Progenitor cell of endocrine pancreas (in vitro differentiated cells): ENCODE results near the gene DGCR8. TPM values are rescaled to one million over a fixed set of nuclear protein-coding genes. Genes with fewer than 3 reads are reported as not detected.

Experiments used
- DNase-seq: peaks from one replicate; pipeline ENCODE4 v3.0.0; 2021; ENCODE audit warnings: low spot score; ENCODE audit not compliant: unreplicated experiment
- H3K27ac Mint-ChIP-seq: 2 replicates; pipeline ENCODE4 v1.8.0; 2021; ENCODE audit warnings: mild to moderate bottlenecking, moderate library complexity, mixed read lengths
- H3K27me3 Mint-ChIP-seq: 2 replicates; pipeline ENCODE4 v1.8.0; 2021; ENCODE audit warnings: mixed read lengths
- H3K36me3 Mint-ChIP-seq: 2 replicates; pipeline ENCODE4 v1.8.0; 2022; ENCODE audit warnings: mixed read lengths; ENCODE audit not compliant: insufficient read depth
- H3K4me1 Mint-ChIP-seq: 2 replicates; pipeline ENCODE4 v1.8.0; 2021; ENCODE audit warnings: low read depth, mixed read lengths
- H3K4me3 Mint-ChIP-seq: 2 replicates; pipeline ENCODE4 v1.8.0; 2021; ENCODE audit warnings: low read depth, mild to moderate bottlenecking, moderate library complexity, mixed read lengths
- H3K9me3 Mint-ChIP-seq: 2 replicates; pipeline ENCODE4 v1.8.0; 2021; ENCODE audit warnings: low read depth, mixed read lengths
- CTCF ChIP-seq: fragments of 200-600 bp; sonication (generic); IDR thresholded peaks from one replicate; pipeline ENCODE4 v1.5.0; 2021; ENCODE audit warnings: antibody characterized with exemption, mild to moderate bottlenecking; ENCODE audit not compliant: unreplicated experiment
- total RNA-seq: library from RNA; stranded (reverse); gene quantifications from 2 replicates; pipeline ENCODE4 v1.2.1, GENCODE V29; 2021

Gene DGCR8
- total RNA-seq, 1 donor from 2014 or later: 75.8 TPM

GRCh38 chr22:20044495-20045151, 35.4 kb upstream of the DGCR8 start:
- DNase-seq: no peak
- no peak for TF ChIP-seq CTCF
- no peaks in the 10 kb centered on the region for H3K9me3 Mint-ChIP-seq
- no peaks in the 10 kb centered on the region for H3K4me1 Mint-ChIP-seq
- H3K27me3 Mint-ChIP-seq: no peaks in the 10 kb centered on the region
- H3K27ac Mint-ChIP-seq: no peak overlapping the region
- no peak overlapping the region for H3K4me3 Mint-ChIP-seq
- peaks cover 17% of the 10 kb centered on the region for H3K36me3 Mint-ChIP-seq

- TF ChIP-seq CTCF: no peak
- H3K4me3 Mint-ChIP-seq: no peak overlapping the region
- H3K4me1 Mint-ChIP-seq: no peaks in the 10 kb centered on the region
- no peak overlapping the region for H3K27ac Mint-ChIP-seq
- H3K36me3 Mint-ChIP-seq: peaks cover 18% of the 10 kb centered on the region
- H3K9me3 Mint-ChIP-seq: no peaks in the 10 kb centered on the region
- no peak for DNase-seq
- no peaks in the 10 kb centered on the region for H3K27me3 Mint-ChIP-seq
These were observed 33.3 kb upstream of the DGCR8 start for GRCh38 chr22:20046730-20047129.

GRCh38 chr22:20051927-20052308, 28.1 kb upstream of the DGCR8 start:
- TF ChIP-seq CTCF: no peak
- Mint-ChIP-seq H3K4me1 (no peaks in the 10 kb centered on the region), H3K4me3 (no peak overlapping the region), H3K9me3 (no peaks in the 10 kb centered on the region), H3K36me3 (peaks cover 15% of the 10 kb centered on the region), H3K27me3 (no peaks in the 10 kb centered on the region), H3K27ac (no peak overlapping the region)
- no peak for DNase-seq

- Mint-ChIP-seq H3K27ac (no peak overlapping the region), H3K27me3 (no peaks in the 10 kb centered on the region), H3K4me1 (no peaks in the 10 kb centered on the region), H3K4me3 (no peak overlapping the region), H3K36me3 (peaks cover 14% of the 10 kb centered on the region), H3K9me3 (no peaks in the 10 kb centered on the region)
- no peak for DNase-seq
- no peak for TF ChIP-seq CTCF
These were observed 27.5 kb upstream of the DGCR8 start for GRCh38 chr22:20052309-20053259.

GRCh38 chr22:20053407-20054033, 26.5 kb upstream of the DGCR8 start:
- Mint-ChIP-seq H3K9me3 (no peaks in the 10 kb centered on the region), H3K4me3 (no peak overlapping the region), H3K36me3 (peaks cover 11% of the 10 kb centered on the region), H3K27me3 (no peaks in the 10 kb centered on the region), H3K4me1 (no peaks in the 10 kb centered on the region), H3K27ac (no peak overlapping the region)
- no peak for DNase-seq
- TF ChIP-seq CTCF: no peak
